Fibroblast of lung (primary cell): ENCODE results near the gene PIGN. TPM values are rescaled to one million over a fixed set of nuclear protein-coding genes. Genes with fewer than 3 reads are reported as not detected.

Experiments
- DNase-seq, 2 donors: peaks; one replicate each; pipeline versions ENCODE4 v3.0.0 to v3.0.0-alpha.2; 2010; ENCODE audit warnings: low read depth in 2 of 2
- H2AFZ ChIP-seq: 2 replicates; pipeline ENCODE4 v1.5.1; 2012; ENCODE audit warnings: low read length, control low read depth, inconsistent platforms
- H3K27ac ChIP-seq: 2 replicates; pipeline ENCODE4 v1.5.1; 2011; ENCODE audit warnings: low read length, control low read depth; ENCODE audit not compliant: insufficient read depth
- H3K27me3 ChIP-seq: 2 replicates; pipeline ENCODE4 v1.5.1; 2011; ENCODE audit warnings: mild to moderate bottlenecking, low read length; ENCODE audit not compliant: control insufficient read depth, insufficient read depth
- H3K36me3 ChIP-seq: 2 replicates; pipeline ENCODE4 v1.5.1; 2011; ENCODE audit warnings: low read length; ENCODE audit not compliant: control insufficient read depth, insufficient read depth
- H3K4me1 ChIP-seq: 2 replicates; pipeline ENCODE4 v1.5.1; 2011; ENCODE audit warnings: low read length; ENCODE audit not compliant: control insufficient read depth, insufficient read depth; ENCODE audit errors: extremely low read depth
- H3K4me2 ChIP-seq: 2 replicates; pipeline ENCODE4 v1.5.1; 2011; ENCODE audit warnings: low read length, control low read depth; ENCODE audit not compliant: insufficient read depth; ENCODE audit errors: extremely low read depth
- H3K4me3 ChIP-seq, 4 experiments: fragments of 200-600 bp in 1 of 4; sonication (generic) in 1 of 4; replicated peaks in 1 of 4; 2 replicates each; pipeline ENCODE4 v1.5.1; 2011 to 2016; ENCODE audit warnings: low read length in 4 of 4, low read depth in 3 of 4, mild to moderate bottlenecking in 3 of 4, control low read depth in 2 of 4, inconsistent platforms in 1 of 4, mixed read lengths in 1 of 4; ENCODE audit not compliant: insufficient read depth in 1 of 4; ENCODE audit errors: control extremely low read depth in 1 of 4
- H3K79me2 ChIP-seq: 2 replicates; pipeline ENCODE4 v1.5.1; 2012; ENCODE audit warnings: mild to moderate bottlenecking, low read length, inconsistent platforms; ENCODE audit not compliant: control insufficient read depth, insufficient read depth
- H3K9ac ChIP-seq: 2 replicates; pipeline ENCODE4 v1.5.1; 2011; ENCODE audit warnings: mild to moderate bottlenecking, low read length, control low read depth; ENCODE audit not compliant: insufficient read depth
- H3K9me3 ChIP-seq: 2 replicates; pipeline ENCODE4 v1.5.1; 2012; ENCODE audit warnings: low read depth, low read length; ENCODE audit not compliant: control insufficient read depth, insufficient read depth
- H4K20me1 ChIP-seq: 2 replicates; pipeline ENCODE4 v1.5.1; 2011; ENCODE audit warnings: low read length; ENCODE audit not compliant: control insufficient read depth, insufficient read depth; ENCODE audit errors: extremely low read depth
- EZH2 ChIP-seq: IDR thresholded peaks from 2 replicates; pipeline ENCODE4 v1.5.1; 2012; ENCODE audit warnings: low read length, control low read depth, mild to moderate bottlenecking; ENCODE audit errors: missing control alignments
- polyA plus RNA-seq, 2 donors: library from polyadenylated mRNA; depleted of rRNA in 1 of 2; stranded (reverse) in 1 of 2; unstranded in 1 of 2; fragments of >200 nt; gene quantifications; 2 replicates each; pipeline ENCODE4 v1.2.1, GENCODE V29; 2011 to 2012; ENCODE audit warnings: missing spikeins in 1 of 2
- total RNA-seq: library from RNA; depleted of rRNA; stranded (reverse); fragments of >200 nt; gene quantifications from 2 replicates; pipeline ENCODE4 v1.2.1, GENCODE V29; 2014
- TF ChIP-seq, protein P1 (sequence below), 2 donors: IDR thresholded peaks in 1 of 2; conservative IDR thresholded peaks in 1 of 2; 1 replicate in 1 of 2; 2 replicates in 1 of 2; pipeline ENCODE4 v1.5.1; 2011 to 2012; ENCODE audit warnings: low read length in 2 of 2, control low read depth in 1 of 2, inconsistent platforms in 1 of 2, low read depth in 1 of 2, mild to moderate bottlenecking in 1 of 2

The PIGN gene
- total and polyA plus RNA-seq, 2 donors (not counting 1 experiment from before 2014, with no cell fraction given): 31.7 to 39.8 TPM

DNA sequence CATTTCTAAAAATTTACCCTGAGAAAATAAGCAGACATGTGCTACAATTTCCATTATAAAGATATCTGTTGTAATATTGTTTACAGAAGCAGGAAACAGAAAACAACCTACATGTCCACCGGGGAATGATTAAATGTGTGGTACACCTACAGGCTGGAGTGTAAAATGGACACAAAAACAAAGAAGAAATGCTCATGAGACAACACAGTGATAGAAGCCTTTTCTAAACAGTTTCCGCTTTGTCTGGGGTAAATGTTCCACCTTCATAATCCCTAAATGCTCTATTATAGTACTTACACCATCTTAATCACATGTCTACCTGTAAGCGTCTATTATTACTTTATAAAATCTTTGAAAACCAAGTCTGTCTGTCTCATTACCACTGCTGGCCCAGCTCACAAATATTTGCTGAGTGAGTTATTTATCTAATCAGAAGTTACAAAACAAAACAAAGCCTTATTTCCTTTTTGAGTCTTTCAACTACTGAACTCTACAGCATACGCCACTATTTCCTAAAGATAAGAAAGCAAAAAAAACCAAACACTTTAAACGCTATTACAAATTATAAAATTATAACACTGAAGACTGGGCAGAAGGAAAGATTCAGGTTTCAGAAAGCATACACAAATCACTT, 95.3 kb downstream of the PIGN start:
- no peaks in the 10 kb centered on the region for H4K20me1 ChIP-seq
- H3K79me2 ChIP-seq: no peaks in the 10 kb centered on the region
- no peak overlapping the region for H2AFZ ChIP-seq
- no peaks in the 10 kb centered on the region for H3K27me3 ChIP-seq
- H3K36me3 ChIP-seq: no peaks in the 10 kb centered on the region
- no peak overlapping the region for H3K27ac ChIP-seq
- no peak for DNase-seq
- TF ChIP-seq, protein P1, sequence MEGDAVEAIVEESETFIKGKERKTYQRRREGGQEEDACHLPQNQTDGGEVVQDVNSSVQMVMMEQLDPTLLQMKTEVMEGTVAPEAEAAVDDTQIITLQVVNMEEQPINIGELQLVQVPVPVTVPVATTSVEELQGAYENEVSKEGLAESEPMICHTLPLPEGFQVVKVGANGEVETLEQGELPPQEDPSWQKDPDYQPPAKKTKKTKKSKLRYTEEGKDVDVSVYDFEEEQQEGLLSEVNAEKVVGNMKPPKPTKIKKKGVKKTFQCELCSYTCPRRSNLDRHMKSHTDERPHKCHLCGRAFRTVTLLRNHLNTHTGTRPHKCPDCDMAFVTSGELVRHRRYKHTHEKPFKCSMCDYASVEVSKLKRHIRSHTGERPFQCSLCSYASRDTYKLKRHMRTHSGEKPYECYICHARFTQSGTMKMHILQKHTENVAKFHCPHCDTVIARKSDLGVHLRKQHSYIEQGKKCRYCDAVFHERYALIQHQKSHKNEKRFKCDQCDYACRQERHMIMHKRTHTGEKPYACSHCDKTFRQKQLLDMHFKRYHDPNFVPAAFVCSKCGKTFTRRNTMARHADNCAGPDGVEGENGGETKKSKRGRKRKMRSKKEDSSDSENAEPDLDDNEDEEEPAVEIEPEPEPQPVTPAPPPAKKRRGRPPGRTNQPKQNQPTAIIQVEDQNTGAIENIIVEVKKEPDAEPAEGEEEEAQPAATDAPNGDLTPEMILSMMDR (conservative IDR thresholded peaks at IDR 0.05 in 1 of 2, IDR thresholded peaks at IDR 0.05 in 1 of 2; ENCODE audit: low read depth in 1 of 2, low read length in 2 of 2): no peak
- no peak for TF ChIP-seq EZH2
- H3K9me3 ChIP-seq: no peaks in the 10 kb centered on the region
- no peak overlapping the region for H3K4me3 ChIP-seq
- H3K9ac ChIP-seq: no peak overlapping the region
- no peaks in the 10 kb centered on the region for H3K4me1 ChIP-seq
- no peak overlapping the region for H3K4me2 ChIP-seq

DNA sequence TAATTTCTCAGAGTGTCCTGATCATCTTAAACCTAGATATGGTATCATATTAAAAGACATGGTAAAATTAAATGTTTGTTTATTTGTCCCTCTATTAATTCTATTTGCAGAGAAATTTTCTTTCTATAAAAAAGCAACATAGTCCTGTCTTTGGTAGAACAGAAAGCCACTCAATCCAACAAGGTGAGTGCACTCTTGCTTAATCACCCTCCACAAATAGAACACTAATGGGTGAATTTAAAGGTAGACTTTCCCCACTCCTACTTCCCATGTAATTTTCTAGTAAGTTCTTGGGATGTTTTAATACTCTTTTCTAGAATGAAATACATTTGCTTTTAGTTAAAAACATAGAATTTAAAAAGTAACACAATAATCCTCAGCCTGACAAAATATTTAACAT, 97.7 kb downstream of the PIGN start:
- no peak overlapping the region for H3K4me3 ChIP-seq
- H3K27ac ChIP-seq: no peak overlapping the region
- H3K4me2 ChIP-seq: no peak overlapping the region
- H3K36me3 ChIP-seq: no peaks in the 10 kb centered on the region
- no peak overlapping the region for H3K9ac ChIP-seq
- no peaks in the 10 kb centered on the region for H3K9me3 ChIP-seq
- H3K79me2 ChIP-seq: no peaks in the 10 kb centered on the region
- no peak overlapping the region for H2AFZ ChIP-seq
- no peak for DNase-seq
- no peaks in the 10 kb centered on the region for H3K4me1 ChIP-seq
- H3K27me3 ChIP-seq: no peaks in the 10 kb centered on the region
- no peaks in the 10 kb centered on the region for H4K20me1 ChIP-seq
- TF ChIP-seq EZH2: no peak
- TF ChIP-seq, protein P1 (conservative IDR thresholded peaks at IDR 0.05 in 1 of 2, IDR thresholded peaks at IDR 0.05 in 1 of 2; ENCODE audit: low read depth in 1 of 2, low read length in 2 of 2): no peak

DNA sequence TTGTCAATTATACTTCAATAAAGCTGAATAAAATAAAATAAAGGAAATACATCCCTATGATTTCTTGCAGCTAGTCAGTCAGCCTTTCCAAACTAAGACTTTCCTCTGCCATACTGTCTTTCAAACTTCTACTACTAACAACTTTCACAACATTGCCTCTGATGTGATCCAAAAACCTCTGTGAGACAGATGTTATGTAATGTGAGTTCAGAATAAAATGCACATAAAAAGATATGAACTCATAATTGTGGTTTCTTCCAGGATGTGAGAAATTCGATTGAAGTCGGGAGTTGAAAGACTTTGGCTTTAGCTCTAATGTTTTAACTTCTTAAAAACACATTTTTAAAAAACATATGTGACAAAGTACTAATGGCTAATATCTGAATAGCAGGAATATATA, 98.7 kb downstream of the PIGN start:
- Histone ChIP-seq H3K4me3 (no peak overlapping the region), H3K27me3 (no peaks in the 10 kb centered on the region), H3K36me3 (no peaks in the 10 kb centered on the region), H2AFZ (no peak overlapping the region), H3K4me2 (no peak overlapping the region), H3K9ac (no peak overlapping the region), H3K27ac (no peak overlapping the region), H3K79me2 (no peaks in the 10 kb centered on the region), H3K9me3 (no peaks in the 10 kb centered on the region), H3K4me1 (no peaks in the 10 kb centered on the region), H4K20me1 (no peaks in the 10 kb centered on the region)
- TF ChIP-seq, protein P1 (conservative IDR thresholded peaks at IDR 0.05 in 1 of 2, IDR thresholded peaks at IDR 0.05 in 1 of 2; ENCODE audit: low read depth in 1 of 2, low read length in 2 of 2): no peak
- no peak for TF ChIP-seq EZH2
- peak in 1 of 2 donors; percentile 20 for DNase-seq
